PC-3 (cell line): ENCODE measurements around the gene CDK14. TPM values are rescaled to one million over a fixed set of nuclear protein-coding genes. Genes with fewer than 3 reads are reported as not detected.

Experiments
- ATAC-seq: fragments of 200-7000 bp; cut with Tn5 transposase; 2 replicates; pipeline ENCODE4 v1.9.1; 2020; ENCODE audit warnings: mild to moderate bottlenecking, moderate library complexity
- BruUV-seq: library from RNA; stranded (reverse); fragments of 400-500 nt; replicated peaks from 2 replicates; lab custom pipeline; 2021; lab: Mats Ljungman, UMichigan
- CTCF ChIA-PET: fragments of 300-600 bp; sonication (Branson Sonifier 250); formaldehyde crosslinking; loops from one replicate; lab custom pipeline; 2022; ENCODE audit warnings: antibody characterized with exemption; lab: Charles Lee
- POLR2A ChIA-PET: fragments of 300-600 bp; sonication (Branson Sonifier 250); formaldehyde crosslinking; loops from one replicate; lab custom pipeline; 2022; ENCODE audit warnings: antibody characterized with exemption; ENCODE audit not compliant: unreplicated experiment; lab: Charles Lee
- DNase-seq: peaks from one replicate; pipeline ENCODE4 v3.0.0-alpha.2; 2015
- H2AFZ ChIP-seq: fragments of 300-600 bp; sonication (generic); 2 replicates; pipeline ENCODE4 v1.6.0; 2016; ENCODE audit warnings: antibody characterized with exemption, low read length
- H3F3A ChIP-seq: fragments of 300-600 bp; sonication (generic); one replicate; pipeline ENCODE4 v1.6.0; 2017; ENCODE audit warnings: antibody characterized with exemption, low read length, control low read depth, mild to moderate bottlenecking; ENCODE audit not compliant: unreplicated experiment
- H3K27ac ChIP-seq: fragments of 300-600 bp; sonication (generic); 2 replicates; pipeline ENCODE4 v1.5.1; 2016; ENCODE audit warnings: mild to moderate bottlenecking, low read length
- H3K27me3 ChIP-seq: fragments of 300-600 bp; sonication (generic); 2 replicates; pipeline ENCODE4 v1.6.1; 2016; ENCODE audit warnings: low read length, mixed read lengths
- H3K36me3 ChIP-seq: fragments of 300-600 bp; sonication (generic); 2 replicates; pipeline ENCODE4 v1.6.1; 2016; ENCODE audit warnings: low read depth, mixed run types, low read length, mixed read lengths
- H3K4me1 ChIP-seq: fragments of 300-600 bp; sonication (generic); 2 replicates; pipeline ENCODE4 v1.5.1; 2016; ENCODE audit warnings: low read length; ENCODE audit not compliant: insufficient read depth
- H3K4me2 ChIP-seq: fragments of 300-600 bp; sonication (generic); 2 replicates; pipeline ENCODE4 v1.6.0; 2016; ENCODE audit warnings: low read length
- H3K4me3 ChIP-seq: fragments of 300-600 bp; sonication (generic); 2 replicates; pipeline ENCODE4 v1.5.1; 2016; ENCODE audit warnings: mild to moderate bottlenecking, low read length, mixed read lengths
- H3K79me2 ChIP-seq: fragments of 300-600 bp; sonication (generic); 2 replicates; pipeline ENCODE4 v1.6.1; 2017; ENCODE audit warnings: low read length, mixed read lengths
- H3K9ac ChIP-seq: fragments of 300-600 bp; sonication (generic); 2 replicates; pipeline ENCODE4 v1.6.0; 2016; ENCODE audit warnings: mild to moderate bottlenecking, low read length
- H3K9me2 ChIP-seq: fragments of 300-600 bp; sonication (generic); replicated peaks from 2 replicates; pipeline ENCODE4 v1.6.1; 2016; ENCODE audit warnings: mixed run types, low read length, mixed read lengths
- H3K9me3 ChIP-seq: fragments of 300-600 bp; sonication (generic); 2 replicates; pipeline ENCODE4 v1.6.1; 2016; ENCODE audit warnings: low read length, mixed read lengths
- H4K20me1 ChIP-seq: fragments of 300-600 bp; sonication (generic); 2 replicates; pipeline ENCODE4 v1.6.1; 2016; ENCODE audit warnings: low read length, mixed read lengths
- CTCF ChIP-seq: fragments of 300-600 bp; sonication (generic); conservative IDR thresholded peaks from 2 replicates; pipeline ENCODE4 v1.5.1; 2017; ENCODE audit warnings: antibody characterized with exemption, low read depth, mild to moderate bottlenecking, low read length
- EZH2 ChIP-seq: fragments of 300-600 bp; sonication (generic); IDR thresholded peaks from one replicate; pipeline ENCODE4 v1.6.1; 2017; ENCODE audit warnings: antibody characterized with exemption, mild to moderate bottlenecking, low read length; ENCODE audit not compliant: unreplicated experiment
- EZH2phosphoT487 ChIP-seq: fragments of 300-600 bp; sonication (generic); IDR thresholded peaks from 2 replicates; pipeline ENCODE4 v1.6.1; 2018; ENCODE audit warnings: mild to moderate bottlenecking, antibody characterized with exemption, low read length, borderline replicate concordance
- intact Hi-C: fragments of 100-400 bp; cut with micrococcal nuclease; formaldehyde crosslinking; loops from 2 replicates; pipeline ENCODE4 v1.9.0; 2023
- total RNA-seq: library from RNA; depleted of rRNA; stranded (reverse); fragments of >200 nt; gene quantifications from 2 replicates; pipeline ENCODE4 v1.2.3, GENCODE V29; 2014

CDK14 gene
- total RNA-seq, 1 experiment from 2014 or later, result 8.2 TPM

GRCh38 chr7:90894122-90894521 lies 298.0 kb downstream of the CDK14 start:
- CTCF ChIA-PET, result no interaction called here
- Histone ChIP-seq H3K9me2 (no peaks in the 10 kb centered on the region), H4K20me1 (no peaks in the 10 kb centered on the region), H3K4me1 (peaks cover 5% of the 10 kb centered on the region), H2AFZ (no peak overlapping the region), H3K4me2 (no peak overlapping the region), H3K9me3 (no peaks in the 10 kb centered on the region), H3K27ac (no peak overlapping the region), H3K9ac (no peak overlapping the region), H3K36me3 (no peaks in the 10 kb centered on the region), H3F3A (no peaks in the 10 kb centered on the region), H3K27me3 (no peaks in the 10 kb centered on the region), H3K79me2 (no peaks in the 10 kb centered on the region), H3K4me3 (no peak overlapping the region)
- intact Hi-C loops, result no loop called here
- no peak for DNase-seq
- POLR2A ChIA-PET, result interaction anchor here (0.7 kb wide), 2 partner anchors 33 to 318 kb away, joined by 3 to 4 read pairs; no protein-coding TSS in a partner anchor
- BruUV-seq, result no TSS peak
- no peak for TF ChIP-seq CTCF
- no peak for TF ChIP-seq EZH2
- TF ChIP-seq EZH2phosphoT487, result no peak
- no peak for ATAC-seq

DNA sequence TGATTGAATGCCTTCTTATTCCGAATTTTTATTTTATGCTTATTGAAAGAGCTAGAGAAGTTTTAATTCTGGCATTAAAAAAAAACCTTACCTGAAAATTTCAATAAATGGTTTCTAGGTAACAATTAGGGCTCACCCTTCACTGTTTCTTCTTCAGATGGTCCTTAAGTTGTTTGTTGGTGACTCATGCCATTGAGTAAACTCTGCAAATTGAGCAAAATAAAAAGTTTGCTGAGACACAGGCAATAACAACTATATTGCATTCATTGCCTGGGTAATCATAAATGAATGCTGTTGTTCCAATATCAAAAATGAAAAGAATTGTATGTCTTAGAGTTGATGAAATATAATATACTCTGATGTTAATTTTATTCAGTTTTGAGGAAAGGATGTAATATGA lies 300.3 kb downstream of the CDK14 start:
- H3K4me2 ChIP-seq, result no peak overlapping the region
- intact Hi-C loops, result no loop called here
- ChIA-PET CTCF (no interaction called here), POLR2A (interaction anchor here (0.5 kb wide), 1 partner anchor 249 kb away, joined by 3 read pairs; no protein-coding TSS in a partner anchor)
- no peak overlapping the region for H3K4me3 ChIP-seq
- no peaks in the 10 kb centered on the region for H4K20me1 ChIP-seq
- BruUV-seq, result no TSS peak
- no peak overlapping the region for H2AFZ ChIP-seq
- no peaks in the 10 kb centered on the region for H3K36me3 ChIP-seq
- no peaks in the 10 kb centered on the region for H3K27me3 ChIP-seq
- H3K9ac ChIP-seq, result no peak overlapping the region
- peak; percentile 54 for ATAC-seq
- peak; percentile 28 for DNase-seq
- H3K9me3 ChIP-seq, result no peaks in the 10 kb centered on the region
- H3K79me2 ChIP-seq, result no peaks in the 10 kb centered on the region
- no peaks in the 10 kb centered on the region for H3F3A ChIP-seq
- H3K27ac ChIP-seq, result no peak overlapping the region
- H3K9me2 ChIP-seq, result no peaks in the 10 kb centered on the region
- H3K4me1 ChIP-seq, result peaks cover 5% of the 10 kb centered on the region
- no peak for TF ChIP-seq EZH2
- no peak for TF ChIP-seq EZH2phosphoT487
- TF ChIP-seq CTCF, result no peak

GRCh38 chr7:90897961-90898469 lies 301.9 kb downstream of the CDK14 start:
- POLR2A ChIA-PET, result no interaction called here
- no peaks in the 10 kb centered on the region for H3K9me3 ChIP-seq
- no peak for TF ChIP-seq CTCF
- no peak for TF ChIP-seq EZH2phosphoT487
- TF ChIP-seq EZH2, result no peak
- H3K27me3 ChIP-seq, result no peaks in the 10 kb centered on the region
- CTCF ChIA-PET, result no interaction called here
- peaks cover 5% of the 10 kb centered on the region for H3K4me1 ChIP-seq
- no peaks in the 10 kb centered on the region for H4K20me1 ChIP-seq
- H3K27ac ChIP-seq, result no peak overlapping the region
- intact Hi-C loops, result no loop called here
- H3K9me2 ChIP-seq, result no peaks in the 10 kb centered on the region
- no peaks in the 10 kb centered on the region for H3K79me2 ChIP-seq
- no peak overlapping the region for H3K4me3 ChIP-seq
- H3K4me2 ChIP-seq, result no peak overlapping the region
- ATAC-seq (no peak), DNase-seq (no peak)
- no peak overlapping the region for H2AFZ ChIP-seq
- BruUV-seq, result no TSS peak
- H3K9ac ChIP-seq, result no peak overlapping the region
- no peaks in the 10 kb centered on the region for H3F3A ChIP-seq
- no peaks in the 10 kb centered on the region for H3K36me3 ChIP-seq
